Measurements from ENCODE around the gene ERBB4.

DNA sequence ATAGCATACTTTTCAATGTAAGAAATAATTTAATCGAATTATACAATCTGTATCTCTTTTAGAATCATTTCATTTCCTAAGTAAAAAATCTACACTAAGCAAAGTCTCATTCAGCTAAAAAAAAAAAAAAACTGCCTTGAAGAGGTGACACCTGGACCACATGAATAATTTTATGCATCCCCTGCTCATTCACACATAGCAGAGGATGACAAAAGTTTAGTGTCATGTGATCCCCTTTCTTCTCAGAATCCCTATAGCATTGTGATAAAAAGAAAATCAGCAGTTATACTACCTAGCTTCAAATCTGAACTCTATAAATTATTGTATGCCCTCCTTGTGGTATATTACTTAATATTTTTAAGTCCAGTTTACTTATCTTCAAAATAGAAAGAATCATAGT is 603.8 kb downstream of the ERBB4 start:
- TF ChIP-seq POLR2A (IDR thresholded peaks at IDR 0.05; ENCODE audit: control extremely low read depth in 1 of 2, low read depth in 2 of 2, low read length in 2 of 2) (no peak), CTCF (IDR thresholded peaks at IDR 0.05; ENCODE audit: control extremely low read depth in 1 of 3, insufficient read depth in 1 of 3, low read depth in 1 of 3, low read length in 3 of 3) (no peak), RXRA (IDR thresholded peaks at IDR 0.05; ENCODE audit: insufficient read depth, low read depth, low read length) (no peak), EZH2 (IDR thresholded peaks at IDR 0.05; ENCODE audit: low read depth, low read length, severe bottlenecking) (no peak), SP1 (IDR thresholded peaks at IDR 0.05; ENCODE audit: low read depth, low read length) (no peak), ASH2L (IDR thresholded peaks at IDR 0.05; ENCODE audit: low read length) (no peak), NRF1 (IDR thresholded peaks at IDR 0.05; ENCODE audit: low read depth, low read length) (no peak), CBX8 (IDR thresholded peaks at IDR 0.05; ENCODE audit: borderline replicate concordance, low read depth, low read length) (no peak), KDM4A (IDR thresholded peaks at IDR 0.05; ENCODE audit: low read depth, low read length, severe bottlenecking) (no peak), GABPA (IDR thresholded peaks at IDR 0.05; ENCODE audit: borderline replicate concordance, insufficient read depth, low read length) (no peak), EGR1 (IDR thresholded peaks at IDR 0.05; ENCODE audit: borderline replicate concordance, low read depth, low read length) (no peak), TAF1 (IDR thresholded peaks at IDR 0.05; ENCODE audit: low read depth, low read length) (no peak), SAP30 (IDR thresholded peaks at IDR 0.05; ENCODE audit: insufficient read depth, insufficient replicate concordance, low read length) (no peak)
- TF ChIP-seq, protein P1, sequence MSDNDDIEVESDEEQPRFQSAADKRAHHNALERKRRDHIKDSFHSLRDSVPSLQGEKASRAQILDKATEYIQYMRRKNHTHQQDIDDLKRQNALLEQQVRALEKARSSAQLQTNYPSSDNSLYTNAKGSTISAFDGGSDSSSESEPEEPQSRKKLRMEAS (IDR thresholded peaks at IDR 0.05), result no peak
